ENCODE measurements around the gene AIG1. TPM values are rescaled to one million over a fixed set of nuclear protein-coding genes. Genes with fewer than 3 reads are reported as not detected.

The AIG1 gene
- total RNA-seq, 2 experiments from 2014 or later: 0.40 to 0.85 TPM

DNA sequence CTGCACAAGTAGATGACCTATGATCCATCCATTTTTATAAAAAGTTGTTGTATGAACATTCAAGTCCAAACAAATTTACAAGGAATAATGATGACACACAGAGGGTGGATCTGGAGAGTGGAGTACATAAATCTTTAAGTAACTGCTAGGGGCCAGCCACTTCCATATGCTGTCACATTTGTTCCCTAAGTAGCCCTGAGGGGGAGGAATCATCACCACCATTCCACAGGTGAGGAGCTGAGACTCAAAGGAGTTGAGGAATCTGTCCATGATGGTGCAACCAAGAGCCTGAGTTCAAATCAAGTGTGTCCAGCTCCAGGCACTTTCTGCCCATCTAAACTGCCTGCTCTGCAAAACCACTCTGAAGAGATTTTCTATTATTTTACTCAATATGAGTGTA lies 132.1 kb downstream of the AIG1 start:
- Histone ChIP-seq H3K27ac (ENCODE audit: low read depth, low read length, poor library complexity, severe bottlenecking) (no peak overlapping the region), H3K4me1 (ENCODE audit: insufficient read depth, low read length, poor library complexity, severe bottlenecking) (no peaks in the 10 kb centered on the region), H2AFZ (ENCODE audit: low read length) (no peak overlapping the region), H3K4me3 (ENCODE audit: low read depth, low read length, poor library complexity, severe bottlenecking) (no peak overlapping the region), H3K36me3 (ENCODE audit: insufficient read depth, low read length) (no peaks in the 10 kb centered on the region), H4K20me1 (ENCODE audit: insufficient read depth, low read length) (no peaks in the 10 kb centered on the region), H3K9me2 (ENCODE audit: insufficient read depth, low read length) (no peaks in the 10 kb centered on the region), H3K9me3 (ENCODE audit: low read length) (no peaks in the 10 kb centered on the region), H3K79me2 (ENCODE audit: insufficient read depth, low read depth, low read length) (no peaks in the 10 kb centered on the region), H3K4me2 (ENCODE audit: low read length) (no peak overlapping the region)
- ChIA-PET POLR2A (no interaction called here), CTCF (ENCODE audit: unreplicated experiment) (no interaction called here)
- no peak for TF ChIP-seq EZH2phosphoT487 (IDR thresholded peaks at IDR 0.05; ENCODE audit: borderline replicate concordance, low read depth, low read length)
- intact Hi-C loops (cut with micrococcal nuclease; ENCODE audit: unreplicated experiment): no loop called here
- no peak for DNase-seq (ENCODE audit: low spot score)
- BruUV-seq (replicated peaks): no TSS peak

GRCh38 chr6:143193571-143194094 lies 132.9 kb downstream of the AIG1 start:
- intact Hi-C loops (cut with micrococcal nuclease; ENCODE audit: unreplicated experiment): no loop called here
- TF ChIP-seq EZH2phosphoT487 (IDR thresholded peaks at IDR 0.05; ENCODE audit: borderline replicate concordance, low read depth, low read length): no peak
- TF ChIP-seq CTCF (conservative IDR thresholded peaks at IDR 0.05; ENCODE audit: low read length): no peak
- H3K9me3 ChIP-seq (ENCODE audit: low read length): no peaks in the 10 kb centered on the region
- no peak overlapping the region for H2AFZ ChIP-seq (ENCODE audit: low read length)
- no peaks in the 10 kb centered on the region for H3K9me2 ChIP-seq (ENCODE audit: insufficient read depth, low read length)
- ChIA-PET POLR2A (no interaction called here), CTCF (ENCODE audit: unreplicated experiment) (no interaction called here)
- no peak overlapping the region for H3K4me3 ChIP-seq (ENCODE audit: low read depth, low read length, poor library complexity, severe bottlenecking)
- no peak overlapping the region for H3K4me2 ChIP-seq (ENCODE audit: low read length)
- no peaks in the 10 kb centered on the region for H3K36me3 ChIP-seq (ENCODE audit: insufficient read depth, low read length)
- no peaks in the 10 kb centered on the region for H3K79me2 ChIP-seq (ENCODE audit: insufficient read depth, low read depth, low read length)
- no peak for DNase-seq (ENCODE audit: low spot score)
- no peaks in the 10 kb centered on the region for H4K20me1 ChIP-seq (ENCODE audit: insufficient read depth, low read length)
- BruUV-seq (replicated peaks): no TSS peak
- H3K4me1 ChIP-seq (ENCODE audit: insufficient read depth, low read length, poor library complexity, severe bottlenecking): no peaks in the 10 kb centered on the region
- H3K27ac ChIP-seq (ENCODE audit: low read depth, low read length, poor library complexity, severe bottlenecking): no peak overlapping the region

DNA sequence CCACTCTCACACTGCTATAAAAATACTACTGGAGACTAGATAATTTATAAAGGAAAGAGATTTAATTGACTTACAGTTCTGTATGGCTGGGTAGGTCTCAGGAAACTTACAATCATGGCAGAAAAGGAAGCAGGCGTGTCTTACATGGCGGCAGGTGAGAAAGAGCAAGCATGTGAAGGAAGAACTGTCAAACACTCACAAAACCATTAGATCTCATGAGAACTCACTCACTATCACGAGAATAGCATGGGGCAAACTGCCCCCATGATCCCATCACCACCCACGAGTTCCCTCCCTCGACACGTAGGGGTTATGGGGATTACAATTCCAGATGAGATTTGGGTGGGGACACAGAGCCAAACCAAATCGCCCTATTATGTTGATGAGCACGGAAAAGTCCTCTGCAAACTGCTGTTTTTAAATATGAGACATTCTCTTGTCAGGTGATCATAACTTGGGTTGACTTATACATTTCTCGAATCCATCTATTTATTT lies 133.5 kb downstream of the AIG1 start:
- CTCF ChIA-PET (ENCODE audit: unreplicated experiment): no interaction called here
- intact Hi-C loops (cut with micrococcal nuclease; ENCODE audit: unreplicated experiment): no loop called here
- TF ChIP-seq CTCF (conservative IDR thresholded peaks at IDR 0.05; ENCODE audit: low read length): no peak
- TF ChIP-seq EZH2phosphoT487 (IDR thresholded peaks at IDR 0.05; ENCODE audit: borderline replicate concordance, low read depth, low read length): no peak
- H3K9me3 ChIP-seq (ENCODE audit: low read length): no peaks in the 10 kb centered on the region
- H3K36me3 ChIP-seq (ENCODE audit: insufficient read depth, low read length): no peaks in the 10 kb centered on the region
- no peaks in the 10 kb centered on the region for H3K79me2 ChIP-seq (ENCODE audit: insufficient read depth, low read depth, low read length)
- H4K20me1 ChIP-seq (ENCODE audit: insufficient read depth, low read length): no peaks in the 10 kb centered on the region
- no peak overlapping the region for H3K4me2 ChIP-seq (ENCODE audit: low read length)
- no peaks in the 10 kb centered on the region for H3K4me1 ChIP-seq (ENCODE audit: insufficient read depth, low read length, poor library complexity, severe bottlenecking)
- no peaks in the 10 kb centered on the region for H3K9me2 ChIP-seq (ENCODE audit: insufficient read depth, low read length)
- BruUV-seq (replicated peaks): no TSS peak
- H2AFZ ChIP-seq (ENCODE audit: low read length): no peak overlapping the region
- H3K4me3 ChIP-seq (ENCODE audit: low read depth, low read length, poor library complexity, severe bottlenecking): no peak overlapping the region
- POLR2A ChIA-PET: no interaction called here
- DNase-seq (ENCODE audit: low spot score): no peak
- H3K27ac ChIP-seq (ENCODE audit: low read depth, low read length, poor library complexity, severe bottlenecking): no peak overlapping the region
